SK-N-SH treated with all-trans-retinoic acid at 6 μM for 48 hours (cell line): Measurements from ENCODE around the gene SCYGR3.

Experiments
- ATAC-seq: fragments of 200-7000 bp; cut with Tn5 transposase; 3 replicates; pipeline ENCODE4 v1.9.1; 2020; ENCODE audit warnings: mild to moderate bottlenecking, moderate library complexity
- ARNTL ChIP-seq: fragments of 450-650 bp; formaldehyde crosslinking; IDR thresholded peaks from 2 replicates; pipeline ENCODE4 v1.5.0; 2020; ENCODE audit warnings: low read depth, mild to moderate bottlenecking, moderate library complexity, borderline replicate concordance
- CSDC2 ChIP-seq: fragments of 250-450 bp; sonication (Bioruptor Pico); IDR thresholded peaks from 2 replicates; pipeline ENCODE4 v1.5.0; 2020; ENCODE audit warnings: mild to moderate bottlenecking, moderate library complexity
- CSRNP3 ChIP-seq: fragments of 250-450 bp; sonication (Bioruptor Pico); IDR thresholded peaks from 2 replicates; pipeline ENCODE4 v1.5.1; 2021; ENCODE audit warnings: mild to moderate bottlenecking, moderate library complexity
- ESRRG ChIP-seq: fragments of 250-450 bp; sonication (Bioruptor Pico); IDR thresholded peaks from 2 replicates; pipeline ENCODE4 v1.6.1; 2021; ENCODE audit warnings: mild to moderate bottlenecking
- GLIS3 ChIP-seq: fragments of 250-450 bp; sonication (Bioruptor Pico); IDR thresholded peaks from 2 replicates; pipeline ENCODE4 v1.5.0; 2020; ENCODE audit warnings: mild to moderate bottlenecking, moderate library complexity
- ISL1 ChIP-seq: fragments of 250-450 bp; sonication (Bioruptor Pico); IDR thresholded peaks from 2 replicates; pipeline ENCODE4 v2.1.2; 2022; ENCODE audit warnings: mild to moderate bottlenecking, moderate library complexity
- OSR1 ChIP-seq: fragments of 250-450 bp; sonication (Bioruptor Pico); IDR thresholded peaks from 2 replicates; pipeline ENCODE4 v1.8.0; 2022; ENCODE audit warnings: moderate library complexity, mild to moderate bottlenecking, inconsistent platforms
- PATZ1 ChIP-seq: fragments of 250-450 bp; sonication (Bioruptor Pico); IDR thresholded peaks from 2 replicates; pipeline ENCODE4 v1.8.0; 2020; ENCODE audit warnings: mild to moderate bottlenecking, moderate library complexity, borderline replicate concordance
- POU6F1 ChIP-seq: fragments of 250-450 bp; sonication (Bioruptor Pico); IDR thresholded peaks from 2 replicates; pipeline ENCODE4 v1.8.0; 2021; ENCODE audit warnings: low read depth, mild to moderate bottlenecking, moderate library complexity, borderline replicate concordance
- PPARA ChIP-seq: fragments of 250-450 bp; sonication (Bioruptor Pico); IDR thresholded peaks from 2 replicates; pipeline ENCODE4 v1.5.0; 2020; ENCODE audit warnings: mild to moderate bottlenecking, borderline replicate concordance
- RARB ChIP-seq: fragments of 250-450 bp; sonication (Bioruptor Pico); IDR thresholded peaks from 2 replicates; pipeline ENCODE4 v1.8.0; 2021; ENCODE audit warnings: mild to moderate bottlenecking, moderate library complexity
- SNAI2 ChIP-seq: fragments of 250-450 bp; sonication (Bioruptor Pico); IDR thresholded peaks from 2 replicates; pipeline ENCODE4 v1.5.0; 2020; ENCODE audit warnings: mild to moderate bottlenecking, moderate library complexity
- TOX ChIP-seq: fragments of 250-450 bp; sonication (Bioruptor Pico); IDR thresholded peaks from 2 replicates; pipeline ENCODE4 v1.8.0; 2021; ENCODE audit warnings: mild to moderate bottlenecking, moderate library complexity, borderline replicate concordance
- TSHZ2 ChIP-seq: fragments of 250-450 bp; sonication (Bioruptor Pico); IDR thresholded peaks from 2 replicates; pipeline ENCODE4 v1.5.0; 2020; ENCODE audit warnings: mild to moderate bottlenecking, moderate library complexity
- ZC3H10 ChIP-seq: fragments of 250-450 bp; sonication (Bioruptor Pico); IDR thresholded peaks from 2 replicates; pipeline ENCODE4 v1.5.1; 2021; ENCODE audit warnings: mild to moderate bottlenecking, moderate library complexity
- ZFP3 ChIP-seq: fragments of 250-450 bp; sonication (Bioruptor Pico); IDR thresholded peaks from 2 replicates; pipeline ENCODE4 v1.5.0; 2020; ENCODE audit warnings: mild to moderate bottlenecking, moderate library complexity
- ZNF70 ChIP-seq: fragments of 450-650 bp; formaldehyde crosslinking; IDR thresholded peaks from 2 replicates; pipeline ENCODE4 v1.5.0; 2020; ENCODE audit warnings: mild to moderate bottlenecking, moderate library complexity
- ZNF8 ChIP-seq: fragments of 450-650 bp; formaldehyde crosslinking; IDR thresholded peaks from 2 replicates; pipeline ENCODE4 v1.5.0; 2020; ENCODE audit warnings: mild to moderate bottlenecking, moderate library complexity

Gene SCYGR3

GRCh38 chr2:227614740-227615139 lies at the start of gene SCYGR3:
Gene SCYGR3 (minus strand): TSS chr2:227614840. CDS start chr2:227614840, 0 bp downstream.
- TF ChIP-seq GLIS3 (no peak), ZC3H10 (no peak), CSRNP3 (CRISPR knock-in tag) (no peak), ARNTL (CRISPR knock-in tag) (no peak), PATZ1 (no peak), ESRRG (CRISPR knock-in tag) (no peak), POU6F1 (CRISPR knock-in tag) (no peak), RARB (CRISPR knock-in tag) (no peak), ISL1 (no peak), TOX (CRISPR knock-in tag) (no peak)
- ATAC-seq: no peak

GRCh38 chr2:227661827-227662226 lies 47.2 kb upstream of the SCYGR3 start:
- ATAC-seq: no peak

GRCh38 chr2:227661025-227661649 lies 46.5 kb upstream of the SCYGR3 start:
- TF ChIP-seq ISL1: no peak
- no peak for TF ChIP-seq OSR1 (CRISPR knock-in tag)
- no peak for TF ChIP-seq TSHZ2 (CRISPR knock-in tag)
- TF ChIP-seq ARNTL (CRISPR knock-in tag): no peak
- TF ChIP-seq ZNF8 (CRISPR knock-in tag): no peak
- no peak for TF ChIP-seq SNAI2 (CRISPR knock-in tag)
- no peak for TF ChIP-seq GLIS3
- no peak for TF ChIP-seq ZFP3 (CRISPR knock-in tag)
- TF ChIP-seq ZC3H10: no peak
- TF ChIP-seq POU6F1 (CRISPR knock-in tag): no peak
- ATAC-seq: no peak

More at GRCh38 chr2:227661827-227662226, 47.2 kb upstream of the SCYGR3 start:
- TF ChIP-seq CSDC2 (no peak), ZNF70 (CRISPR knock-in tag) (no peak), ZNF8 (CRISPR knock-in tag) (no peak), PPARA (CRISPR knock-in tag) (no peak), TOX (CRISPR knock-in tag) (no peak), RARB (CRISPR knock-in tag) (no peak), CSRNP3 (CRISPR knock-in tag) (no peak), OSR1 (CRISPR knock-in tag) (no peak)
